Measurements from ENCODE around the gene FSTL5. TPM values are rescaled to one million over a fixed set of nuclear protein-coding genes. Genes with fewer than 3 reads are reported as not detected.

FSTL5 gene
- total RNA-seq, 1 experiment from 2014 or later, result 1.9 TPM

DNA sequence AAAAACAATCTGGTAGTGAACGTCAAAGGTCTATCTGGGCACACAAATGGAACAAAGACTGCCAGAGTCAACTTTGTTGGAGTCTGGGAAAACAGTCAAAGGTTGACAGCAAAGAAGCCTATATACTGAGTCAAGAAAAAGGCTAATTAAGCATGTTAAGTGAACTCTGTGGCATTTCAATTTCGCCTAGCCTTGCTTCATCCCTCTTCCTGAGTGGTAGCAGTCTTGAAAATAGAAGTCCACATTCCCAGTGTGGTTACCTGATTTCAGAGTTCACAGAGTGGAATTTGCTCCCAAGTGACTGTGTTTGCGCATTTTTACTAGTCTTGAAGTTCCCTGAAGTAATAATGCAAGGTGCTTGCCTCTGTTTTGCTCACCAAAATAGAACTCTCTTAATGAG, 760.0 kb downstream of the FSTL5 start:
- no peak overlapping the region for H3K27ac Mint-ChIP-seq (ENCODE audit: unreplicated experiment)
- no TSS peak for BruUV-seq (replicated peaks)
- Histone ChIP-seq H3K27me3 (replicated peaks; ENCODE audit: control insufficient read depth, insufficient read depth, low read length) (no peaks in the 10 kb centered on the region), H3K36me3 (ENCODE audit: control insufficient read depth, insufficient read depth, low read length) (no peaks in the 10 kb centered on the region), H3K4me3 (ENCODE audit: low read depth, low read length) (no peak overlapping the region), H3K4me1 (no peaks in the 10 kb centered on the region), H3K9me3 (no peaks in the 10 kb centered on the region)
- H3K4me3 Mint-ChIP-seq (ENCODE audit: unreplicated experiment), result no peak overlapping the region
- no peaks in the 10 kb centered on the region for H3K9me3 Mint-ChIP-seq (ENCODE audit: unreplicated experiment)
- CTCF ChIA-PET, result no interaction called here
- no peaks in the 10 kb centered on the region for H3K4me1 Mint-ChIP-seq (ENCODE audit: low read depth, unreplicated experiment)
- no peaks in the 10 kb centered on the region for H3K36me3 Mint-ChIP-seq (ENCODE audit: insufficient read depth, unreplicated experiment)
- DNase-seq, result no peak
- POLR2A ChIA-PET, result no interaction called here
- intact Hi-C loops (cut with micrococcal nuclease; ENCODE audit: unreplicated experiment), result no loop called here
- H3K27me3 Mint-ChIP-seq (ENCODE audit: insufficient read depth, unreplicated experiment), result no peaks in the 10 kb centered on the region
- TF ChIP-seq, protein P1, sequence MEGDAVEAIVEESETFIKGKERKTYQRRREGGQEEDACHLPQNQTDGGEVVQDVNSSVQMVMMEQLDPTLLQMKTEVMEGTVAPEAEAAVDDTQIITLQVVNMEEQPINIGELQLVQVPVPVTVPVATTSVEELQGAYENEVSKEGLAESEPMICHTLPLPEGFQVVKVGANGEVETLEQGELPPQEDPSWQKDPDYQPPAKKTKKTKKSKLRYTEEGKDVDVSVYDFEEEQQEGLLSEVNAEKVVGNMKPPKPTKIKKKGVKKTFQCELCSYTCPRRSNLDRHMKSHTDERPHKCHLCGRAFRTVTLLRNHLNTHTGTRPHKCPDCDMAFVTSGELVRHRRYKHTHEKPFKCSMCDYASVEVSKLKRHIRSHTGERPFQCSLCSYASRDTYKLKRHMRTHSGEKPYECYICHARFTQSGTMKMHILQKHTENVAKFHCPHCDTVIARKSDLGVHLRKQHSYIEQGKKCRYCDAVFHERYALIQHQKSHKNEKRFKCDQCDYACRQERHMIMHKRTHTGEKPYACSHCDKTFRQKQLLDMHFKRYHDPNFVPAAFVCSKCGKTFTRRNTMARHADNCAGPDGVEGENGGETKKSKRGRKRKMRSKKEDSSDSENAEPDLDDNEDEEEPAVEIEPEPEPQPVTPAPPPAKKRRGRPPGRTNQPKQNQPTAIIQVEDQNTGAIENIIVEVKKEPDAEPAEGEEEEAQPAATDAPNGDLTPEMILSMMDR (IDR thresholded peaks at IDR 0.05; ENCODE audit: insufficient read depth in 1 of 2, low read depth in 1 of 2, low read length in 1 of 2, severe bottlenecking in 1 of 2, unreplicated experiment in 1 of 2), result no peak

DNA sequence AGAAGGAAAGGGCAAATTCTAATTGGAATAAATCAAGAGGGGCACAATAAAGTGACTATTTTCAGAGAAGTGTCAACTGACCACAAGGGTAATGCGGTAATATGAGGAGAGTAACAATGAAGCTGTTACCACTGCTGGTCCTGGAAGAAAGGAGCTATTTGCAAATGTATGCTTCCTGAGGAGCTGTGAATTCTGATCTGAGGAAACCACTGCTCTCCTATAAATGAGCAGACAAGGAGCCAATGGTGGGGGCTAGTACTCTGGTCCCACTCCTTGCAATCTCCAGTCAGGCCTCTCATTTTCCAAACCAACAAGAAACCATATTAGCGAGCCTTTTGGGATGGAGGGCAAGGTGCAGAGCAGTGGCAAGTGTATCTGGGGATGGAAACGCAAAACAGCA, 770.2 kb downstream of the FSTL5 start:
- intact Hi-C loops (cut with micrococcal nuclease; ENCODE audit: unreplicated experiment), result no loop called here
- ChIA-PET POLR2A (no interaction called here), CTCF (no interaction called here)
- no peaks in the 10 kb centered on the region for H3K36me3 ChIP-seq (ENCODE audit: control insufficient read depth, insufficient read depth, low read length)
- H3K27me3 Mint-ChIP-seq (ENCODE audit: insufficient read depth, unreplicated experiment), result no peaks in the 10 kb centered on the region
- no peaks in the 10 kb centered on the region for H3K27me3 ChIP-seq (replicated peaks; ENCODE audit: control insufficient read depth, insufficient read depth, low read length)
- H3K4me3 Mint-ChIP-seq (ENCODE audit: unreplicated experiment), result no peak overlapping the region
- H3K4me1 ChIP-seq, result no peaks in the 10 kb centered on the region
- no peak for DNase-seq
- H3K27ac Mint-ChIP-seq (ENCODE audit: unreplicated experiment), result no peak overlapping the region
- no peaks in the 10 kb centered on the region for H3K4me1 Mint-ChIP-seq (ENCODE audit: low read depth, unreplicated experiment)
- BruUV-seq (replicated peaks), result no TSS peak
- no peaks in the 10 kb centered on the region for H3K9me3 Mint-ChIP-seq (ENCODE audit: unreplicated experiment)
- no peak overlapping the region for H3K4me3 ChIP-seq (ENCODE audit: low read depth, low read length)
- H3K36me3 Mint-ChIP-seq (ENCODE audit: insufficient read depth, unreplicated experiment), result no peaks in the 10 kb centered on the region
- H3K9me3 ChIP-seq, result no peaks in the 10 kb centered on the region
- TF ChIP-seq, protein P1 (IDR thresholded peaks at IDR 0.05; ENCODE audit: insufficient read depth in 1 of 2, low read depth in 1 of 2, low read length in 1 of 2, severe bottlenecking in 1 of 2, unreplicated experiment in 1 of 2), result no peak

DNA sequence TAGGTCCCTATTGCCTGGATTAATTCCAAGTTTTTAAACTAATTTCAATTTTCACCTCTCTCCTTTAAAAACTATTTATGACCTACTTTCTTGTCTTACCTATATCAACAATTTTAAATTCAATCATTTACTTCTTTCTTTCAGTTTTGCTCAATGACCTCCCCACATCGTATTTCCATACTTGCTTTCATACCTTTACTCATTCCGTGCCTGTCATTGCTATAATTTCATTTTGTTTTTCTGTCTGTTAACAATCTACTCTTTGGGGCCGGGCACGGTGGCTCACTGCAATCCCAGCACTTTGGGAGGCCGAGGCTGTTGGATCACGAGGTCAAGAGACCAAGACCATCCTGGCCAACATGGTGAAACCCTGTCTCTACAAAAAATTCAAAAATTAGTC, 781.1 kb downstream of the FSTL5 start:
- no peak for DNase-seq
- Histone ChIP-seq H3K4me1 (no peaks in the 10 kb centered on the region), H3K4me3 (ENCODE audit: low read depth, low read length) (no peak overlapping the region), H3K9me3 (no peaks in the 10 kb centered on the region), H3K36me3 (ENCODE audit: control insufficient read depth, insufficient read depth, low read length) (no peaks in the 10 kb centered on the region), H3K27me3 (replicated peaks; ENCODE audit: control insufficient read depth, insufficient read depth, low read length) (no peaks in the 10 kb centered on the region)
- H3K4me3 Mint-ChIP-seq (ENCODE audit: unreplicated experiment), result no peak overlapping the region
- no peak overlapping the region for H3K27ac Mint-ChIP-seq (ENCODE audit: unreplicated experiment)
- no peaks in the 10 kb centered on the region for H3K4me1 Mint-ChIP-seq (ENCODE audit: low read depth, unreplicated experiment)
- TF ChIP-seq, protein P1 (IDR thresholded peaks at IDR 0.05; ENCODE audit: insufficient read depth in 1 of 2, low read depth in 1 of 2, low read length in 1 of 2, severe bottlenecking in 1 of 2, unreplicated experiment in 1 of 2), result no peak
- ChIA-PET CTCF (no interaction called here), POLR2A (no interaction called here)
- intact Hi-C loops (cut with micrococcal nuclease; ENCODE audit: unreplicated experiment), result no loop called here
- BruUV-seq (replicated peaks), result no TSS peak
- no peaks in the 10 kb centered on the region for H3K9me3 Mint-ChIP-seq (ENCODE audit: unreplicated experiment)
- no peaks in the 10 kb centered on the region for H3K27me3 Mint-ChIP-seq (ENCODE audit: insufficient read depth, unreplicated experiment)
- no peaks in the 10 kb centered on the region for H3K36me3 Mint-ChIP-seq (ENCODE audit: insufficient read depth, unreplicated experiment)
